Duodenal mucosa (tissue), 2 donors: ENCODE data around the gene OSBPL9.

Source experiments
- H3K27ac ChIP-seq: one replicate; pipeline ENCODE4 v1.7.0; 2013; ENCODE audit warnings: low read depth, low read length
- H3K27me3 ChIP-seq, 2 donors: one replicate each; pipeline ENCODE4 v1.7.0; 2013; ENCODE audit warnings: low read length in 2 of 2, control low read depth in 1 of 2; ENCODE audit not compliant: insufficient read depth in 2 of 2, control insufficient read depth in 1 of 2
- H3K36me3 ChIP-seq, 2 donors: one replicate each; pipeline ENCODE4 v1.7.0; 2013; ENCODE audit warnings: low read length in 2 of 2, control low read depth in 1 of 2; ENCODE audit not compliant: insufficient read depth in 2 of 2, control insufficient read depth in 1 of 2
- H3K4me1 ChIP-seq, 2 donors: one replicate each; pipeline ENCODE4 v1.7.0; 2013; ENCODE audit warnings: low read length in 2 of 2, control low read depth in 1 of 2; ENCODE audit not compliant: insufficient read depth in 2 of 2, control insufficient read depth in 1 of 2
- H3K4me3 ChIP-seq, 2 donors: one replicate each; pipeline ENCODE4 v1.7.0; 2013; ENCODE audit warnings: low read length in 2 of 2, low read depth in 1 of 2
- H3K9ac ChIP-seq, 2 donors: one replicate each; pipeline ENCODE4 v1.7.0; 2013; ENCODE audit warnings: low read length in 2 of 2, low read depth in 1 of 2
- H3K9me3 ChIP-seq, 2 donors: one replicate each; pipeline ENCODE4 v1.7.0; 2013; ENCODE audit warnings: low read length in 2 of 2, control low read depth in 1 of 2; ENCODE audit not compliant: control insufficient read depth in 1 of 2

The OSBPL9 gene

DNA sequence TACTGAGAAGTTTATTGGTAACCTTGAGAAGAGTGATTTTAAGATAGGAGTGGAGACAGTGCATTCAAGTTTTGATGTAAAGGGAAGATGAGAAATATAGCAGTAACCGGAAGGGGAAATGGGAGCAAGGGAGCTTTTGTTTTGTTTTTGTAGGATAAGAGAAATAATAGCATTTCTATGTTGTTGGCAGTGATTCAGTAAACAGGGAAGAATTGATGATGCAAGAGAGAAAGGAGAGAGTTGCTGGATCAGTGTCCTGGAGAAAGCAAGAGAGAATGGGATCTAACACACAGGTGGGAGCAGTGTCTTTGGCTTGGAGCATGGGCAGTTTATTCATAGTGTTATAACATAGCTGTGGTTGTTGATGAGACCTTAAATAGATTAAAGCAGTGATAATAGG, 56.4 kb downstream of the OSBPL9 start:
- Histone ChIP-seq H3K36me3 (no peaks in the 10 kb centered on the region), H3K27ac (no peak overlapping the region), H3K4me3 (no peak overlapping the region), H3K9me3 (no peaks in the 10 kb centered on the region), H3K27me3 (no peaks in the 10 kb centered on the region), H3K9ac (no peak overlapping the region), H3K4me1 (no peaks in the 10 kb centered on the region)

DNA sequence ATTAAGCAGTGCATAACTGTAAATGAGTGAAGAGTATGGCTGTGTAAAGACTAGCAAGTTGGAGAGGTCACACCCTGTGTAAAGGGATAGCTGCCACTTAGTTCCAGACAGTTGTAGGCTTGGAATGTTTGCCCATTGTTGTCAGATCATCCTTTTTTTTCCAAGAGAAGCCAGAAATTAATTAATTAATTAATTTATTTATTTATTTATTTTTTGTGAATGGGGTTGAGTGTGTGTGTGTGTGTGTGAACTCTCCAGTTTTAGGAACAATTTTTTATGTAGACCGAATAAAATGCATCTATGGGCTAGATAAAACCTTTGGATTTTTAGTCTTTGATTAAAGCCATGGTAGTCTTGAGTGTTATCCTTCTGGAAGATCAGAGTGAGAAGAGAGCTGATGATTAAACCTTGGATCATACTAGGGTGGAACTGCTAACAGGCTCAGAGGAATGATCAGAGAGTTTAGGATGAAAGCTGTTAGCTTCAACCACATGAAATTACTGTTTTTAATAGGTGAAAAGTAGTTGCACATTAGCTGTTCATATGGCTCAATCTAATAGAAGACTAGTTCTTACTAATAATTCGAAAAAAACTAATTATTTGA, 58.4 kb downstream of the OSBPL9 start:
- no peak overlapping the region for H3K9ac ChIP-seq

DNA sequence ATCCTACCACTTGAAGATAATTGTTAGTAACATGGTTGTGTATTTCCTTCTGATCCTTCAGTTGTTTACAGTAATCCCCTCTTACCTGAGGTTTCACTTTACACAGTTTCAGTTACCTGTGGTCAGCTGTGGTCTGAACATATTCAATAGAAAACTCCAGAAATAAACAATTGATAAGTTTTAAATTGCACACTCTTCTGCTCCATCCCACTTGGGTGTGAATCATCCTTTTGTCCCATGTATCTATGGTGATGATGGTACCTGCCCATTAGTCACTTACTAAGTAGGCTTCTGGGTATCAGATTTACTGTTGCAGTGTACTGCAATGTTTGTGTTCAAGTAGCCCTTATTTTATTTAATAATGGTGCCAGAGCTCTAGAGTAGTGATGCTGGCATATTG, 62.5 kb downstream of the OSBPL9 start:
- H3K4me1 ChIP-seq = no peaks in the 10 kb centered on the region
- H3K27ac ChIP-seq = no peak overlapping the region
- H3K9me3 ChIP-seq = no peaks in the 10 kb centered on the region
- no peak overlapping the region for H3K9ac ChIP-seq
- no peak overlapping the region for H3K4me3 ChIP-seq
- H3K36me3 ChIP-seq = no peaks in the 10 kb centered on the region
- H3K27me3 ChIP-seq = no peaks in the 10 kb centered on the region

More for the DNA sequence above, 58.4 kb downstream of the OSBPL9 start:
- Histone ChIP-seq H3K27ac (no peak overlapping the region), H3K4me1 (no peaks in the 10 kb centered on the region), H3K4me3 (no peak overlapping the region), H3K9me3 (no peaks in the 10 kb centered on the region), H3K36me3 (no peaks in the 10 kb centered on the region), H3K27me3 (no peaks in the 10 kb centered on the region)

DNA sequence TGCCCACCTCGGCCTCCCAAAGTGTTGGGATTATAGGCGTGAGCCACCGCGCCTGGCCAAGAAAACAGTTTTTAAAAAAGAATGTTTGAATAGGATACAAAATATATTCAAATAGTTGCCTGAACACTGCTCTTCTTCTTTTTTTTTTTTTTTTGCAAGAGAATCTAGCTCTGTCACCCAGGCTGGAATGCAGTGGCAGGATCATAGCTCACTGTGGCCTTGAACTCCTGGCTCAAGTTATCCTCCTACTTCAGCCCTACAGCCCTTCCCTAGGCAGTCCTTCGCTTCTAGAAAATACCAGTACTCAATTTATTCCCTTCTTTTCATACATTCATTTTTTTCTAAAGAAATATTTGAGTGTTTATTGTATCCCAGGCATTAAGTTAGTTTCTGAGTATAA, 67.9 kb downstream of the OSBPL9 start:
- H3K27me3 ChIP-seq = no peaks in the 10 kb centered on the region
- H3K9me3 ChIP-seq = no peaks in the 10 kb centered on the region
- H3K36me3 ChIP-seq = no peaks in the 10 kb centered on the region
- H3K4me3 ChIP-seq = no peak overlapping the region
- H3K9ac ChIP-seq = no peak overlapping the region
- H3K4me1 ChIP-seq = no peaks in the 10 kb centered on the region
- no peak overlapping the region for H3K27ac ChIP-seq

DNA sequence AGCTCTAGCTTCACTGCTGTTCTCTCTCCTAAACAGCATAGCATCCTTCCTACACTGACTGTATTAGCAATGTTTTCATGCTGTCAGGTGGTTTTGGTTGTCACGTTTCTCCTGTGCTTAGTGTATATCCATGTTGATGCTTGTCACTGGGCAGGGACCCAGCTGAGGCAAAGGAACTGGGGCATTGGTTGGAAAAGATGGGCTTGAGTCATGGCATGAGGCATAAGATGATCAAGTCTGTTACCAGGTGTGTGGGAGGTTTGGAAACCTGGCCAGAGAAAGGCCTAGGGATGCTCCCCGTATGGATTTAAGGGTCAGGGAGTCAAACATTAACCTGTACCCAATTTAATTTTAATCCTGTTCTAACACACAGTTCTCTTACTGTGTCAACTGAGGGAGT, 69.6 kb downstream of the OSBPL9 start:
- no peak overlapping the region for H3K27ac ChIP-seq
- no peak overlapping the region for H3K9ac ChIP-seq
- no peaks in the 10 kb centered on the region for H3K27me3 ChIP-seq
- no peaks in the 10 kb centered on the region for H3K4me1 ChIP-seq
- H3K4me3 ChIP-seq = no peak overlapping the region
- no peaks in the 10 kb centered on the region for H3K36me3 ChIP-seq
- no peaks in the 10 kb centered on the region for H3K9me3 ChIP-seq

DNA sequence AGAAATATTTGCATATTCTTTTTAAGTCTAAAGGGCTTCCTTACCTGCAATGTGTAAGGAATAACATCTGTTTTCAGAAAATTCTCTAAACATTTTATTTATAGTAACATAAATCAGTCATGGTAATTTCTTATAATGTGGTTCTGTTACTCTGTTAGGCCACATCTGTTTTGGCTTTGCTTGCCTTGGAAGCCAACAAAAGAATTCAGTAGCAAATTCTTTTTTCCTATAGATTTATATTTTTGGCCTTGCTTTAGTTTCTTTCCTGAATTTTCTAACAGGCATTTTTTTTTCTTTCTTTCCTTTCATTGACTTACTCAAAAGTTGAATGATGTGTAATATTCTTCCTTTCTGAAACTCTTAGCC, 72.2 kb downstream of the OSBPL9 start:
- Histone ChIP-seq H3K4me3 (no peak overlapping the region), H3K9me3 (no peaks in the 10 kb centered on the region), H3K27ac (no peak overlapping the region), H3K4me1 (no peaks in the 10 kb centered on the region), H3K27me3 (no peaks in the 10 kb centered on the region), H3K36me3 (no peaks in the 10 kb centered on the region), H3K9ac (no peak overlapping the region)

DNA sequence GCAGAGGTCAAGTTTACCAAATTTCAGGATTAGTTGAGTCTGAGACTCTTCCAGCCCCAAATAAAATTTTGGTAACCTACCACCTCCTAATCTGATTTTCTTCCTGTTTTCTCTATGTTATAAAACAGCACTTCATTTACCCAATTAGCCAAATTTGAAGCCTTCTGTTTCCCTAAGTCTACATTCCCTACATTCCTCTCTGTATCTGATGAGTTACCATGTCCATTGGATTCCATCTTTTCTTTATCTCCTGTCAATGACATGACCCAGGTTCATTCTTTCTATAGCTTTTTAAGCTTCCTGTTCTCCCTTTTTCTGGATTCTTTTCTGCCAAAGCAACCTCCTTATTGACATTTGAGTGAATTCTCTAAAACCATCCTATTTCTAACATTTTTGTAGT, 72.8 kb downstream of the OSBPL9 start:
- no peaks in the 10 kb centered on the region for H3K4me1 ChIP-seq
- H3K9me3 ChIP-seq = no peaks in the 10 kb centered on the region
- H3K36me3 ChIP-seq = no peaks in the 10 kb centered on the region
- H3K4me3 ChIP-seq = no peak overlapping the region
- no peak overlapping the region for H3K27ac ChIP-seq
- H3K27me3 ChIP-seq = no peaks in the 10 kb centered on the region
- H3K9ac ChIP-seq = no peak overlapping the region

DNA sequence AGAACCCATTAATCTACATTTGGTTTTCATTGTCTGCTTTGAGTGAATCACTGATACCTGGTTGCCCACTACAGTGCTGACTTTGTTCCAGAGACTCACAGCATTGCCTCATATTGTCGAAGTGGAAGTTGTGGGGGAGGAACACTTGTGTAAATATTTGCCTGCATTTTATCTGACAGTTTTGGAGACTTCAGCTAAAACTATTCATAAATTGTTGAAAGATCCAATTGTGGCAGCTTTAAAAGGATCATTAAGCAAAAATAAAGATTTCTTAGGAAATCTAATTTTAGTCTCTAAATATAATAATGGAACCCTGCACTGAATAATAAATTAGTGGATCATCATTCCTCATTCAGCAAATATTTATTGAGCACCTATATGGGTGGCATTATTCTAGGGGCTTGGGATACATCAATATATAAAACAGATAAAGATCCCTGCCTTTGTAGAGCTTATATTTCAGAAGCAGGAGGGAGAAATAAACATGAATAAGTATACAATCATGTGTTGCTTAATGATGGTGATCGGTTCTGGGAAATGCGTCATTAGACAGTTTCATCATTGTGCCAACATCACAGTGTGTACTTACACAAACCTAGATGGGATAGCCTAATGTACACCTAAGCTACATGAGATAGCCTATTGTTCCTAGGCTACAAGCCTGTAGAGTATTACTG, 73.5 kb downstream of the OSBPL9 start:
- H3K9ac ChIP-seq = no peak overlapping the region
- H3K27me3 ChIP-seq = no peaks in the 10 kb centered on the region
- H3K27ac ChIP-seq = no peak overlapping the region
- no peaks in the 10 kb centered on the region for H3K4me1 ChIP-seq
- H3K36me3 ChIP-seq = no peaks in the 10 kb centered on the region
- no peak overlapping the region for H3K4me3 ChIP-seq
- no peaks in the 10 kb centered on the region for H3K9me3 ChIP-seq

DNA sequence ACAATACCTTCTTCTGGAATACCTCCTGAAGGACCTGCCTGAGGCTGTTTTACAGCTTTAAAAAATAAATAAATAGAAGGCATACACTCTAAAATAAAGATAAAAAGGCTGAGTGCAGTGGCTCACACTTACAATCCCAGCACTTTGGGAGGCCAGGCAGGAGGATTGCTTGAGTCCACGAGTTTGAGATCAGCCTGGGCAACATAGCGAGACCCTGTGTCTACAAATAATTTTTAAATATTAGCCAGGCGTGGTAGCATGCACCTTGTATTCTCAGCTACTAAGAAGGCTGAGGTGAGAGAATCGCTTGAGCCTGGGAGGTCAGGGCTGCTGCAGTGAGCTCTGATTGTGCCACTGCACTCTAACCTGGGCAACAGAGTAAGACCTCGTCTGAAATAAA, 75.0 kb downstream of the OSBPL9 start:
- Histone ChIP-seq H3K4me1 (no peaks in the 10 kb centered on the region), H3K36me3 (no peaks in the 10 kb centered on the region), H3K27ac (no peak overlapping the region), H3K27me3 (no peaks in the 10 kb centered on the region), H3K9ac (no peak overlapping the region), H3K4me3 (no peak overlapping the region), H3K9me3 (no peaks in the 10 kb centered on the region)

DNA sequence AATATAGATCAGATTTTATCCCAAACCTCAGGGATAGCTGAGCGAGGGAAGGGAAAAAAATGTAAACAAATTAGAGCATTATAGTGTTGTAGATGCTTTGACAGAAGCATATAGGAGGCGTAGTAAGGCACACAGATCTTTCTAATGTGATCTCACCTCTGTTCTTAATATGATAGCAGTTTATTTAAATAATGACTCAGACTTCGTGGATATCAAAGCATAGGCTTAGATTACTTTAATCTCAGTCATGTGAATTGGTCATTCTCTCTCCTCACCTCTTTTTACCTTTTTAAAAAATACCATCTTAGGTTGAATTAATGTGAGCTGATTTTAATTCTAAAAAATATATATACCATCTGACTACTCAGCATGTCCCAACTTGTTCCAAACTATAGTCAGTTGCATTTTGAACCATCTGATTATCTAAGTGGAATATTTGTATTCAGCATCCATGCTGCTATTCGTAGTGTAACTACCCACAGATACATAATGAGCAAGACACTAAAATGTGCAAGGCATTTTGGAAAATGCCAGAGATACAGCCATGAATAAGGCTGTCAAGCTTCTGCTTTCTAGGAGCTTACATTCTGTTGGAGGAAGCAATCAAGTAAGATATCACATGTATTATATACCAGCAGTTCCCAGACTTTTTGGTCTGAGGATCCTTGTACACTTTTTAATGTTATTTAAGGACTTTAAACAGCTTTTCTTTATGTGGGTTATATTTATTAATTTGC, 76.7 kb downstream of the OSBPL9 start:
- Histone ChIP-seq H3K4me1 (no peaks in the 10 kb centered on the region), H3K27me3 (no peaks in the 10 kb centered on the region), H3K36me3 (no peaks in the 10 kb centered on the region), H3K9ac (no peak overlapping the region), H3K9me3 (no peaks in the 10 kb centered on the region), H3K27ac (no peak overlapping the region), H3K4me3 (no peak overlapping the region)
